SK-N-SH treated with all-trans-retinoic acid at 6 μM for 48 hours (cell line): Measurements from ENCODE around the gene KCTD13.

Experiments used
- ATAC-seq: fragments of 200-7000 bp; cut with Tn5 transposase; 3 replicates; pipeline ENCODE4 v1.9.1; 2020; ENCODE audit warnings: mild to moderate bottlenecking, moderate library complexity
- ARNTL ChIP-seq: fragments of 450-650 bp; formaldehyde crosslinking; IDR thresholded peaks from 2 replicates; pipeline ENCODE4 v1.5.0; 2020; ENCODE audit warnings: low read depth, mild to moderate bottlenecking, moderate library complexity, borderline replicate concordance
- BACH2 ChIP-seq: fragments of 250-450 bp; sonication (Bioruptor Pico); IDR thresholded peaks from 2 replicates; pipeline ENCODE4 v1.9.0; 2021; ENCODE audit warnings: mild to moderate bottlenecking, borderline replicate concordance
- CREB5 ChIP-seq: fragments of 250-450 bp; sonication (Bioruptor Pico); IDR thresholded peaks from 2 replicates; pipeline ENCODE4 v1.5.1; 2020; ENCODE audit warnings: low read depth, mild to moderate bottlenecking, moderate library complexity
- CSDC2 ChIP-seq: fragments of 250-450 bp; sonication (Bioruptor Pico); IDR thresholded peaks from 2 replicates; pipeline ENCODE4 v1.5.0; 2020; ENCODE audit warnings: mild to moderate bottlenecking, moderate library complexity
- GLIS3 ChIP-seq: fragments of 250-450 bp; sonication (Bioruptor Pico); IDR thresholded peaks from 2 replicates; pipeline ENCODE4 v1.5.0; 2020; ENCODE audit warnings: mild to moderate bottlenecking, moderate library complexity
- ISL1 ChIP-seq: fragments of 250-450 bp; sonication (Bioruptor Pico); IDR thresholded peaks from 2 replicates; pipeline ENCODE4 v2.1.2; 2022; ENCODE audit warnings: mild to moderate bottlenecking, moderate library complexity
- PATZ1 ChIP-seq: fragments of 250-450 bp; sonication (Bioruptor Pico); IDR thresholded peaks from 2 replicates; pipeline ENCODE4 v1.8.0; 2020; ENCODE audit warnings: mild to moderate bottlenecking, moderate library complexity, borderline replicate concordance
- POU6F1 ChIP-seq: fragments of 250-450 bp; sonication (Bioruptor Pico); IDR thresholded peaks from 2 replicates; pipeline ENCODE4 v1.8.0; 2021; ENCODE audit warnings: low read depth, mild to moderate bottlenecking, moderate library complexity, borderline replicate concordance
- PPARA ChIP-seq: fragments of 250-450 bp; sonication (Bioruptor Pico); IDR thresholded peaks from 2 replicates; pipeline ENCODE4 v1.5.0; 2020; ENCODE audit warnings: mild to moderate bottlenecking, borderline replicate concordance
- TCF4 ChIP-seq: fragments of 250-450 bp; sonication (Bioruptor Pico); IDR thresholded peaks from 2 replicates; pipeline ENCODE4 v1.8.0; 2021; ENCODE audit warnings: mild to moderate bottlenecking, moderate library complexity, borderline replicate concordance
- TOX ChIP-seq: fragments of 250-450 bp; sonication (Bioruptor Pico); IDR thresholded peaks from 2 replicates; pipeline ENCODE4 v1.8.0; 2021; ENCODE audit warnings: mild to moderate bottlenecking, moderate library complexity, borderline replicate concordance
- TSHZ2 ChIP-seq: fragments of 250-450 bp; sonication (Bioruptor Pico); IDR thresholded peaks from 2 replicates; pipeline ENCODE4 v1.5.0; 2020; ENCODE audit warnings: mild to moderate bottlenecking, moderate library complexity
- ZC3H10 ChIP-seq: fragments of 250-450 bp; sonication (Bioruptor Pico); IDR thresholded peaks from 2 replicates; pipeline ENCODE4 v1.5.1; 2021; ENCODE audit warnings: mild to moderate bottlenecking, moderate library complexity
- ZFP3 ChIP-seq: fragments of 250-450 bp; sonication (Bioruptor Pico); IDR thresholded peaks from 2 replicates; pipeline ENCODE4 v1.5.0; 2020; ENCODE audit warnings: mild to moderate bottlenecking, moderate library complexity

KCTD13 gene

GRCh38 chr16:29950806-29951461, 24.9 kb upstream of the KCTD13 start (continued):
- TF ChIP-seq POU6F1 (CRISPR knock-in tag), result no peak
- TF ChIP-seq PPARA, result no peak
- no peak for TF ChIP-seq PATZ1 (CRISPR knock-in tag)
- no peak for TF ChIP-seq ZC3H10

GRCh38 chr16:29947897-29948296, 21.9 kb upstream of the KCTD13 start:
- no peak for TF ChIP-seq GLIS3 (CRISPR knock-in tag)
- no peak for TF ChIP-seq CSDC2 (CRISPR knock-in tag)
- no peak for ATAC-seq

- peak; percentile 99 for ATAC-seq
Measured at GRCh38 chr16:29943846-29944799, 18.1 kb upstream of the KCTD13 start.

More at GRCh38 chr16:29943846-29944799, 18.1 kb upstream of the KCTD13 start:
- TF ChIP-seq ZFP3 (CRISPR knock-in tag), result no peak
- TF ChIP-seq PATZ1 (CRISPR knock-in tag), result no peak
- TF ChIP-seq ISL1 (CRISPR knock-in tag), result no peak
- no peak for TF ChIP-seq TSHZ2 (CRISPR knock-in tag)
- TF ChIP-seq ARNTL (CRISPR knock-in tag), result no peak
- no peak for TF ChIP-seq TCF4 (CRISPR knock-in tag)
- TF ChIP-seq CSDC2 (CRISPR knock-in tag), result no peak
- TF ChIP-seq TOX, result no peak
- no peak for TF ChIP-seq BACH2 (CRISPR knock-in tag)
- TF ChIP-seq CREB5 (CRISPR knock-in tag), result no peak
